ENCODE results near the gene LSR.

Gene LSR

GRCh38 chr19:35241417-35241816 lies 7.4 kb upstream of the LSR start (continued):
- TF ChIP-seq ZNF704 (tag by site-specific recombination; IDR thresholded peaks at IDR 0.05) = no peak
- TF ChIP-seq ZNF843 (tag by site-specific recombination; IDR thresholded peaks at IDR 0.05) = no peak
- TF ChIP-seq BCL11A (tag by site-specific recombination; IDR thresholded peaks at IDR 0.05; ENCODE audit: low read depth) = no peak

- POLR2A ChIA-PET = no interaction called here
- H3K9me3 ChIP-seq (ENCODE audit: control insufficient read depth, insufficient read depth, low read depth, low read length) = peaks cover 3% of the 10 kb centered on the region
- H3K4me1 ChIP-seq (ENCODE audit: control insufficient read depth, insufficient read depth, low read length) = peaks cover 9% of the 10 kb centered on the region
- no peak overlapping the region for H3K4me3 ChIP-seq (ENCODE audit: low read depth, low read length)
- no peak for TF ChIP-seq ZNF223 (tag by site-specific recombination; IDR thresholded peaks at IDR 0.05)
- TF ChIP-seq ZXDB (tag by site-specific recombination; IDR thresholded peaks at IDR 0.05) = no peak
- TF ChIP-seq SCRT1 (tag by site-specific recombination; IDR thresholded peaks at IDR 0.05; ENCODE audit: borderline replicate concordance) = no peak
- TF ChIP-seq GLI2 (tag by site-specific recombination; IDR thresholded peaks at IDR 0.05; ENCODE audit: borderline replicate concordance, low read depth) = no peak
- TF ChIP-seq GLI4 (tag by site-specific recombination; IDR thresholded peaks at IDR 0.05) = no peak
- TF ChIP-seq GLIS2 (tag by site-specific recombination; IDR thresholded peaks at IDR 0.05) = no peak
- no peak for TF ChIP-seq ZNF274 (IDR thresholded peaks at IDR 0.05; ENCODE audit: low read length)
- no peak for TF ChIP-seq ZNF274 (tag by site-specific recombination; IDR thresholded peaks at IDR 0.05; ENCODE audit: borderline replicate concordance)
- no peak for TF ChIP-seq EGR2 (tag by site-specific recombination; IDR thresholded peaks at IDR 0.05; ENCODE audit: low read depth)
- TF ChIP-seq ZNF324 (tag by site-specific recombination; IDR thresholded peaks at IDR 0.05) = no peak
- H3K27ac ChIP-seq (ENCODE audit: extremely low read depth, low read depth, low read length) = no peak overlapping the region
- H3K36me3 ChIP-seq (ENCODE audit: control insufficient read depth in 2 of 2, insufficient read depth in 1 of 2, low read length in 2 of 2) = peaks cover 17 to 20% of the 10 kb centered on the region in 2 experiments
- CTCF ChIA-PET = no interaction called here
These were observed 2.2 kb upstream of the LSR start for GRCh38 chr19:35246466-35247092.

- no peaks in the 10 kb centered on the region; the same call in 1 of the 2 replicates for H3K9me3 ChIP-seq (ENCODE audit: control insufficient read depth, insufficient read depth, low read depth, low read length)
- ChIA-PET CTCF (interaction anchor here (0.6 to 1.5 kb wide), 7 partner anchors 27 to 456 kb away, joined by 3 to 5 read pairs (median 4); no protein-coding TSS in a partner anchor), POLR2A (interaction anchor here (0.9 to 1.0 kb wide), 2 partner anchors 11 to 106 kb away, joined by 4 read pairs; no protein-coding TSS in a partner anchor)
- H3K36me3 ChIP-seq (ENCODE audit: control insufficient read depth in 2 of 2, insufficient read depth in 1 of 2, low read length in 2 of 2) = peaks cover 23 to 31% of the 10 kb centered on the region in 2 experiments
- H3K4me1 ChIP-seq (ENCODE audit: control insufficient read depth, insufficient read depth, low read length) = peaks cover 9% of the 10 kb centered on the region
- H3K27ac ChIP-seq (ENCODE audit: extremely low read depth, low read depth, low read length) = peak overlapping the region; percentile 98
- peak overlapping the region; percentile 63 for H3K4me3 ChIP-seq (ENCODE audit: low read depth, low read length)
- no peak for TF ChIP-seq ZNF585B (tag by site-specific recombination; IDR thresholded peaks at IDR 0.05)
- TF ChIP-seq ZNF148 (tag by site-specific recombination; IDR thresholded peaks at IDR 0.05; ENCODE audit: borderline replicate concordance) = 0 out of 2 replicates have a peak, but pooled peaks have one; percentile 22
- TF ChIP-seq ZNF366 (tag by site-specific recombination; conservative IDR thresholded peaks at IDR 0.05) = no peak
- peak; percentile 32 for TF ChIP-seq KLF8 (tag by site-specific recombination; IDR thresholded peaks at IDR 0.05)
- TF ChIP-seq ZNF433 (tag by site-specific recombination; IDR thresholded peaks at IDR 0.05; ENCODE audit: low read depth) = no peak
- TF ChIP-seq SALL2 (tag by site-specific recombination; IDR thresholded peaks at IDR 0.05; ENCODE audit: borderline replicate concordance) = no peak
- TF ChIP-seq AEBP2 (tag by site-specific recombination; IDR thresholded peaks at IDR 0.05; ENCODE audit: borderline replicate concordance) = no peak
- TF ChIP-seq ZNF777 (tag by site-specific recombination; IDR thresholded peaks at IDR 0.05; ENCODE audit: borderline replicate concordance) = peak; percentile 50; the same call in 1 of the 2 replicates
- TF ChIP-seq ZNF140 (tag by site-specific recombination; IDR thresholded peaks at IDR 0.05) = peak; percentile 19; the same call in 1 of the 2 replicates
- TF ChIP-seq ZNF654 (tag by site-specific recombination; IDR thresholded peaks at IDR 0.05; ENCODE audit: low read depth) = peak; percentile 46
- TF ChIP-seq ZNF292 (tag by site-specific recombination; IDR thresholded peaks at IDR 0.05; ENCODE audit: borderline replicate concordance, low read depth) = no peak
- TF ChIP-seq ELK4 (IDR thresholded peaks at IDR 0.05; ENCODE audit: borderline replicate concordance, low read depth, low read length) = no peak
- peak; percentile 95 for TF ChIP-seq ZFP69B (tag by site-specific recombination; IDR thresholded peaks at IDR 0.05)
These were observed 1.1 kb upstream of the LSR start for GRCh38 chr19:35247526-35248309.
